HCT116 (cell line): ENCODE measurements around the gene ASGR2. TPM values are rescaled to one million over a fixed set of nuclear protein-coding genes. Genes with fewer than 3 reads are reported as not detected.

Experiments
- ATAC-seq: fragments of 200-7000 bp; cut with Tn5 transposase; 2 replicates; pipeline ENCODE4 v1.9.1; 2020; ENCODE audit warnings: mild to moderate bottlenecking, moderate library complexity
- BruUV-seq: library from RNA; stranded (reverse); fragments of 400-500 nt; replicated peaks from 2 replicates; lab custom pipeline; 2021; lab: Mats Ljungman, UMichigan
- CTCF ChIA-PET: fragments of 300-600 bp; sonication (Branson Sonifier 250); formaldehyde crosslinking; loops from one replicate; lab custom pipeline; 2021; ENCODE audit warnings: antibody characterized with exemption; lab: Charles Lee
- POLR2A ChIA-PET: fragments of 300-600, 350-600 bp; sonication (Branson Sonifier 250); formaldehyde crosslinking; loops from one replicate; lab custom pipeline; 2021; ENCODE audit warnings: antibody characterized with exemption; lab: Charles Lee
- RAD21 ChIA-PET, 2 experiments: fragments of 300-600 bp; sonication (Branson Sonifier 250); formaldehyde crosslinking; loops; one replicate each; lab custom pipeline; 2023; ENCODE audit warnings: low total read pairs in 2 of 2; ENCODE audit not compliant: uncharacterized antibody in 2 of 2, unreplicated experiment in 2 of 2, low non-redundant PET in 1 of 2; lab: Charles Lee
- DNase-seq: peaks from one replicate; pipeline ENCODE4 v3.0.0-alpha.2; 2010; ENCODE audit warnings: low read depth, low spot score
- H2AFZ ChIP-seq: fragments of 200-600 bp; shearing (Covaris generic), sonication (generic); 2 replicates; pipeline ENCODE4 v1.6.1; 2017; ENCODE audit warnings: low read depth, mixed run types, mixed read lengths, antibody characterized with exemption, low read length; ENCODE audit not compliant: poor library complexity, severe bottlenecking
- H3K27ac ChIP-seq: 2 replicates; pipeline ENCODE4 v1.5.1; 2012; ENCODE audit warnings: low read depth, low read length
- H3K27me3 ChIP-seq: fragments of 200-600 bp; sonication (generic); 2 replicates; pipeline ENCODE4 v1.6.1; 2016; ENCODE audit warnings: mixed run types, low read length, mixed read lengths; ENCODE audit not compliant: insufficient read depth
- H3K36me3 ChIP-seq, 2 experiments: fragments of 200-500 bp in 1 of 2; fragments of 200-600 bp in 1 of 2; sonication (Bioruptor generic) in 1 of 2; sonication (generic) in 1 of 2; 2 replicates each; pipeline versions ENCODE4 v1.5.1 to v1.6.1; 2014 to 2016; ENCODE audit warnings: low read length in 2 of 2, inconsistent platforms in 1 of 2, mixed read lengths in 1 of 2, mixed run types in 1 of 2; ENCODE audit not compliant: insufficient read depth in 2 of 2, control insufficient read depth in 1 of 2
- H3K4me1 ChIP-seq, 2 experiments: fragments of 200-600 bp in 1 of 2; sonication (generic) in 1 of 2; 2 replicates each; pipeline versions ENCODE4 v1.5.1 to v1.6.1; 2012 to 2017; ENCODE audit warnings: low read length in 2 of 2, inconsistent platforms in 1 of 2, mild to moderate bottlenecking in 1 of 2, mixed read lengths in 1 of 2, mixed run types in 1 of 2, moderate library complexity in 1 of 2; ENCODE audit not compliant: insufficient read depth in 2 of 2, control insufficient read depth in 1 of 2
- H3K4me2 ChIP-seq: fragments of 200-600 bp; sonication (generic); 2 replicates; pipeline ENCODE4 v1.6.1; 2017; ENCODE audit warnings: mixed run types, low read length, mixed read lengths
- H3K4me3 ChIP-seq, 2 experiments: fragments of 200-600 bp in 1 of 2; sonication (generic) in 1 of 2; replicated peaks in 1 of 2; 2 replicates each; pipeline ENCODE4 v1.5.1; 2011 to 2016; ENCODE audit warnings: low read length in 2 of 2, control low read depth in 1 of 2, low read depth in 1 of 2, mild to moderate bottlenecking in 1 of 2, mixed read lengths in 1 of 2, mixed run types in 1 of 2
- H3K79me2 ChIP-seq: fragments of 200-600 bp; sonication (generic); 2 replicates; pipeline ENCODE4 v1.6.1; 2017; ENCODE audit warnings: mild to moderate bottlenecking, mixed run types, low read length, moderate library complexity, mixed read lengths; ENCODE audit not compliant: insufficient read depth
- H3K9ac ChIP-seq: fragments of 200-600 bp; sonication (generic); 2 replicates; pipeline ENCODE4 v1.6.1; 2016; ENCODE audit warnings: low read length, mixed read lengths
- H3K9me2 ChIP-seq: fragments of 200-600 bp; sonication (generic), shearing (Covaris generic); 2 replicates; pipeline ENCODE4 v1.6.1; 2017; ENCODE audit warnings: mixed run types, mild to moderate bottlenecking, moderate library complexity; ENCODE audit not compliant: insufficient read depth
- H3K9me3 ChIP-seq, 2 experiments: fragments of 200-500 bp in 1 of 2; fragments of 200-600 bp in 1 of 2; sonication (Bioruptor generic) in 1 of 2; sonication (generic) in 1 of 2; 2 replicates each; pipeline ENCODE4 v1.6.1; 2014 to 2017; ENCODE audit warnings: low read length in 2 of 2, mixed read lengths in 2 of 2, inconsistent platforms in 1 of 2, low read depth in 1 of 2, mild to moderate bottlenecking in 1 of 2, mixed run types in 1 of 2, moderate library complexity in 1 of 2; ENCODE audit not compliant: control insufficient read depth in 1 of 2, insufficient read depth in 1 of 2
- H4K20me1 ChIP-seq: fragments of 200-600 bp; sonication (generic), shearing (Covaris generic); 2 replicates; pipeline ENCODE4 v1.6.1; 2017; ENCODE audit warnings: mixed run types, mild to moderate bottlenecking, moderate library complexity; ENCODE audit not compliant: insufficient read depth
- CEBPB ChIP-seq: IDR thresholded peaks from 2 replicates; pipeline ENCODE4 v1.6.1; 2012; ENCODE audit warnings: low read depth
- CTCF ChIP-seq, 3 experiments: fragments of 200-600 bp in 1 of 3; sonication (generic) in 1 of 3; IDR thresholded peaks in 2 of 3; conservative IDR thresholded peaks in 1 of 3; 2 replicates each; pipeline ENCODE4 v1.5.1; 2012 to 2017; ENCODE audit warnings: low read depth in 2 of 3, low read length in 2 of 3, antibody characterized with exemption in 1 of 3, borderline replicate concordance in 1 of 3, control low read depth in 1 of 3, mild to moderate bottlenecking in 1 of 3, mixed read lengths in 1 of 3, mixed run types in 1 of 3, moderate library complexity in 1 of 3; ENCODE audit not compliant: insufficient read depth in 1 of 3
- EGR1 ChIP-seq: IDR thresholded peaks from 2 replicates; pipeline ENCODE4 v1.6.1; 2012; ENCODE audit warnings: low read depth
- ELF1 ChIP-seq: IDR thresholded peaks from 2 replicates; pipeline ENCODE4 v1.6.1; 2012; ENCODE audit warnings: low read depth, borderline replicate concordance
- EZH2phosphoT487 ChIP-seq: fragments of 200-600 bp; IDR thresholded peaks from 2 replicates; pipeline ENCODE4 v1.6.1; 2018; ENCODE audit warnings: antibody characterized with exemption, borderline replicate concordance
- MAX ChIP-seq: IDR thresholded peaks from 2 replicates; pipeline ENCODE4 v1.6.1; 2012
- POLR2A ChIP-seq: IDR thresholded peaks from 2 replicates; pipeline ENCODE4 v1.7.0; 2011; ENCODE audit warnings: borderline replicate concordance; ENCODE audit not compliant: insufficient read depth, insufficient read length; ENCODE audit errors: extremely low read depth
- POLR2AphosphoS5 ChIP-seq: IDR thresholded peaks from 2 replicates; pipeline ENCODE4 v1.6.1; 2011; ENCODE audit warnings: mild to moderate bottlenecking, low read depth, low read length, moderate library complexity
- YY1 ChIP-seq: IDR thresholded peaks from 2 replicates; pipeline ENCODE4 v1.6.1; 2011; ENCODE audit warnings: low read length, low read depth, moderate library complexity, mild to moderate bottlenecking; ENCODE audit not compliant: insufficient replicate concordance; ENCODE audit errors: extremely low read depth
- ZFX ChIP-seq: fragments of 450-650 bp; IDR thresholded peaks from 2 replicates; pipeline ENCODE4 v1.6.1; 2017
- ZNF274 ChIP-seq: fragments of 200-500 bp; sonication (Bioruptor generic); IDR thresholded peaks from 2 replicates; pipeline ENCODE4 v1.6.1; 2014; ENCODE audit warnings: mild to moderate bottlenecking, low read depth, low read length, inconsistent platforms
- intact Hi-C: fragments of 100-400 bp; cut with micrococcal nuclease; formaldehyde crosslinking; loops from 2 replicates; pipeline ENCODE4 v1.10.0; 2022
- total RNA-seq: library from RNA; stranded (reverse); gene quantifications from one replicate; pipeline ENCODE4 v1.2.1, GENCODE V29; 2021; ENCODE audit not compliant: unreplicated experiment

The ASGR2 gene
- total RNA-seq, 1 experiment from 2014 or later = 0.32 TPM

DNA sequence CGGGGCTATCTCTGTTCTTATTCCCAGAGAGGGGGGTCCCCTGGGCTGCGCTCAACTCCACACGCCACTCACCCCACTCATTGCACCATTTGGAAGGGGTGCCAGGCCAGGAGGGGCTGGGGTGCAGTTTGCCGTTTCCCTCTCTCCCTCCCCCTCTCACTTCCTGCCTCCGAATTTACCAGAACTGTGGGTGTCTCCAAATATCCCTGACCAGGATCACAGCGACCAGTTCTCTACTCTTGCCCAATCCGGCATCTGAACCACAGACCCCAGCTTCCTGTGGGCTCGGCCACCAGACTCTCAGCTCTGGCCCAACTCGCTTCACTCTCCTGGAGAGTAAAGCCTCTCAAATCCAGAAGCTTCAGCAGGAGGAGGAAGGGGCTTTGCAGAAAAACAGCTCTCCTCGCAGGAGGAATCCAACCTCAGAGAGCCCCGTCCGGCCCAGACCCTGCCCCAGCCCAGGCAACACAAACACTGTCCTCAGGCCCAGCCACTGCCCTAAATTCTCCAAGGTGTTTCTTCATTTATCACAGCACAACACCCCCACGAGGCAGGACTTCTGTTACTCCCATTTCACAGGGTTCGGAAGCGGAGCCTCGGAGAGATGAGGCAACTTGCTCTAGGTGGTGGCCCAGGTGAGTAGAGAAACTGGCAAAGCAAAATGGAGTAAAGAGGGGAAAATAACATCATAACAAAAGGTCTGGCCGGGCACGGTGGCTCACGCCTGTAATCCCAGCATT, 423 bp upstream of the ASGR2 start:
- Histone ChIP-seq H3K4me1 (no peaks in the 10 kb centered on the region), H3K9me3 (no peaks in the 10 kb centered on the region), H3K4me3 (no peak overlapping the region), H3K79me2 (no peaks in the 10 kb centered on the region), H3K27ac (no peak overlapping the region), H3K36me3 (no peaks in the 10 kb centered on the region), H3K4me2 (no peak overlapping the region), H3K9me2 (no peaks in the 10 kb centered on the region), H4K20me1 (no peaks in the 10 kb centered on the region), H3K27me3 (no peaks in the 10 kb centered on the region; the same call in 1 of the 2 replicates), H3K9ac (no peak overlapping the region), H2AFZ (no peak overlapping the region)
- DNase-seq (no peak), ATAC-seq (no peak)
- ChIA-PET RAD21 (no interaction called here), POLR2A (no interaction called here), CTCF (no interaction called here)
- TF ChIP-seq YY1 (no peak), EZH2phosphoT487 (no peak), ELF1 (no peak)
- BruUV-seq = no TSS peak
- intact Hi-C loops = no loop called here

DNA sequence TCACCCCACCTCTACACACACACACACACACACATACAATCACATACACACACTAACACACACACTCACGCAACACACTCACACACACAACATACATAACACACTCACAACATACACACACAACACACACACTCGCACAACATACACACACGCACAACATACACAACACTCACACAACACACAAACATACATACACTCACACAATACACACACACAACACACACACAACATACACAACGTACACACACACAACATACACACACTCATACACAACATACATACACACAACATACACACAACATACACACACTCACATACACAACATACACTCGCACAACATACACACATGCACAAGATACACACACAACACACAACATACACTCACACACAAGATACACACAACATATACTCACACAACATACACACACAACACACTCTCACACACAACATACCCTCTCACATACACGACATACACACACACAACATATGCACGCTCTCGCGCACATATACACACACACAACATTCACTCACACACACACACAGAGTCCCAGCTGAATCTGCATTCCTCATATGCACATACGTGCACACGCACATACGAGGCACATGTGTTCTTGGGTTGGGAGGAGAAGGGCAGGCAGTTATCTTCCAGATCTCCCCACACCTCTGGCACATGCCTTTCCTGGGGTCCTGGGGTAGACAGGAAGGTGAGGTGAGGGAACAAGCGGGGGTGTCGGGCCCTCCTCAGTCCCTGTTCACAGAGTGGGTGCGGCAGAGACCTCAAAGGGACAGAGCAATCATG, 1.1 kb downstream of the ASGR2 start:
- POLR2A ChIA-PET = no interaction called here

More for the DNA sequence above, 1.1 kb downstream of the ASGR2 start:
- no peak overlapping the region for H3K9ac ChIP-seq
- H3K4me2 ChIP-seq = no peak overlapping the region
- H4K20me1 ChIP-seq = no peaks in the 10 kb centered on the region
- RAD21 ChIA-PET = no interaction called here
- DNase-seq (no peak), ATAC-seq (no peak)
- intact Hi-C loops = no loop called here
- H3K36me3 ChIP-seq = no peaks in the 10 kb centered on the region
- no peaks in the 10 kb centered on the region for H3K27me3 ChIP-seq
- no peaks in the 10 kb centered on the region for H3K9me3 ChIP-seq
- H3K27ac ChIP-seq = no peak overlapping the region
- H3K4me3 ChIP-seq = no peak overlapping the region
- TF ChIP-seq YY1 (no peak), ZNF274 (no peak), ELF1 (no peak), EGR1 (no peak), MAX (no peak), ZFX (no peak), CTCF (IDR thresholded peaks at IDR 0.05 in 2 of 3, conservative IDR thresholded peaks at IDR 0.05 in 1 of 3; ENCODE audit: borderline replicate concordance in 1 of 3, insufficient read depth in 1 of 3, low read depth in 2 of 3, low read length in 2 of 3) (no peak), POLR2A (no peak), CEBPB (no peak), POLR2AphosphoS5 (no peak)
- CTCF ChIA-PET = no interaction called here
- H3K79me2 ChIP-seq = no peaks in the 10 kb centered on the region
- no peaks in the 10 kb centered on the region for H3K9me2 ChIP-seq
- no TSS peak for BruUV-seq
- H3K4me1 ChIP-seq = no peaks in the 10 kb centered on the region
- no peak overlapping the region for H2AFZ ChIP-seq
